GM18873 (cell line): ENCODE data around the gene KCNAB2.
"Not testable (repeated sequence)": the region's sequence is repeated elsewhere in the genome, so short reads cannot be mapped to it uniquely, and the experiment has no call there.

ENCODE experiments used
- ATAC-seq: cut with Tn5 transposase; IDR thresholded peaks from one replicate; pipeline ENCODE4 v1.9.1; 2021; ENCODE audit warnings: mild to moderate bottlenecking, moderate library complexity, moderate number of reproducible peaks; ENCODE audit not compliant: unreplicated experiment, low FRiP score

Gene KCNAB2

DNA sequence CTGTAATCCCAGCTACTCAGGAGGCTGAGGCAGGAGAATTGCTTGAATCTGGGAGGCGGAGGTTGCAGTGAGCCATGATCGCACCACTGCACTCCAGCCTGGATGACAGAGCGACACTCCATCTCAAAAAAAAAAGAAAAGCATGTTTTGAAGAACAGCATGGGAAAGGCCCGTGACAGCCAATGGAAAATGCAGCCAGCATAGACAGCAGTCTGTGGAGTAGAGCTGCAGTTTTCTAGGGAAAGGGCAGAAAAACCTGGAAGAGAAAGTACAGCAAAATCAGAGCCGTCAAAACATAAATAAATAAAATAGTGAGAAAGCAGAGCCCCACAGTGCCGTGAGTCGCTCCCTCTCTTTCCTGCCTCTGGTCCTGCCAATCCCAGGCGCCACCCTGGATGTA lies 31.4 kb downstream of the KCNAB2 start:
- ATAC-seq, result not testable (repeated sequence)

DNA sequence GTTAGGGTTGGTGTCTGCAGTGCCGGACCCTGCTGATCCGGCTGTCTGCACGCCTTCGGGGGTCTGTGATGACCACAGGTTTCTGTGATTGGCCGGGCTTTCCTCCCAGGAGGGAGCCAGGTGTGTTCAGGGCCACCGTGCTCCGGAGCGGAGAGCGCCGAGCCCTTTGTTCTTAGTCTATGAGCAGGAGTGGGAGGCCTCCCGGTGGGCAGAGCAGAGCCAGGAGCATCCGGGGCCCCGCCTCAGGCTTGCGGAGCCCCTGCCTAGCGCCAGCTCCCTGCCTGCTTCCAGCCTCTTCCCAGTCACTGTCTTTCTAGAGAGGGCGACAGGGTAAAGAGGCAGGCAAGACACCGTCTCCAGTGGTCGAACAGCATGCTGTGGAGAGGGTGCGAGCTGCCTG lies 31.8 kb downstream of the KCNAB2 start:
- ATAC-seq, result no peak

DNA sequence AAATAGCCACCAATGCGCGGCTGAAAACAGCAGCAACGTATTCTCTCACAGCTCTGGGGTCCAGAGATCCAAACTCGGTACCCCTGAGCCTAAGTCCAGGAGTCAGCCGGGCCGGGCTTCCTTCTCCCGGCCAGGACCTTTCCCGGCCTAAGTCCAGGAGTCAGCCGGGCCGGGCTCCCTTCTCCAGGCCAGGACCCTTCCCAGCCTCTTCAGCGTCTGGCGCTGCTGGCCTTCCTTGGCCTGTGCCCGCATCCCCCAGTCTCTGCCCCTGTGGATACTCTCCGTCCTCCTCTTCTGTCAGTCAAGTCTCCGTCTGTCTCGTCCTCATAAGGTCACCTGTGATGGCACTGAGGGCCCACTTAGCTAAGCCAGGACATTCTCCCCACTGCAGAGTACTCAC lies 32.2 kb downstream of the KCNAB2 start:
- ATAC-seq, result no peak

DNA sequence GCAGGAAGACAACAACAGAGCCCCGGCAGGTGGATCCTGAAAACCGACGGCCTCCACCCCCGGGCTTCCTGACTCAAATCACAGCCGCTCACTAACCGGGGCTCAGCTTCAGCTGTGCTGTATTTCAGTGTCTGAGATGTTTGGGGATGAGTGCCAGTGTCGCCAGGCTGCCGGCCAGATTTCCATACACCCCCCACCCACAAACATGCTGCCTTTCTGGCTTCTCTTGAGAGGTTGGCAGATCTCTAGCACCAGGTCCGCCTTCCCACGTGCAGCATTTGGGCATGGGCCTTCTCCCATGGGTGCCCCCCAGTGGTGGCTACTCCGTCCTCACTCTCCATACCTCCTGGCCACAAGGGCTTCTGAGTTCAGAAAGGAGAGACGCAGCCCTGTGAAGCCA lies 34.8 kb downstream of the KCNAB2 start:
- ATAC-seq, result no peak

DNA sequence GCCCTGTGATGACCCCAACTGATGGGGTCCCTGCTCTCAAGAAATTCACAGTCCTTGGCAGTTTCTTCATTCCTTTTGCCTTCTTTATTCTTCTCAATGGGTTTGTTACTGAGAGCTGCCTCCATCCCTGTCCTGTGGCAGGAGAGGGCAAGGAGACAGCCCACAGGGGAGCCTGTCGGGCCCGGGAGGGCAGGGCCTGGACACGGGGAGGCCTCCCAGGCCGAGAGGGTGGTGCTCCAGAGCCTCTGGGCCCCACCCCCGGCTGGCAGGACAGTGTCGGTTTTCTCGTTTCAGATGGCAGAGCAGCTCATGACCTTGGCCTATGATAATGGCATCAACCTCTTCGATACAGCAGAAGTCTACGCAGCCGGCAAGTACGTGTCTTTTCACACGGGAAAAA lies 36.2 kb downstream of the KCNAB2 start:
- ATAC-seq, result no peak

DNA sequence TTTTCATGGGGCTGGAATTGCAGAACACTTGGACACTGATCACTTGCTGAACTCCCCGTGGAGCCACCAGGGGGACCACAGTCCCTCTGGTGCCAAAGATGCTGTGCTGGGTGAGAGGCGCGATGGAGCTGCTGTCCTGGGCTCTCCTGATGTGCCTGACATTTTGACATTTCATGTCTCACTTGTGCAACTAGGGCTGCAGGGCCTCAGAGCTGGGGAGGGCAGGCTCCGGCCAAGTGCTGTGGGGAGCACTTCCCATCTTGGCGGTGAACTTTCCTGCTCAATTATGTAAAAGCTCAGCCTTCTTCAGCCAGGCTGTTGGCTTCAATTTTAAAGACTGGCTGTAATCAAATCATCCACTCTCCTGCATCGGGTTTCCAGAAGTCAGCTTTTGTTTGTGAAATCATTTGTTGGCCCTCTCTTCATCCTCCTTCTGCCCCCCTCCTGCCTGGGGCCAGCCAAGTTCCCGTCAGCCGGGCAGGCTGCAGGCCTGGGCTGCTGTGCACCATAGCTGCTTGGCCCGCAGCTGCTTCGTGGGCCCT lies 36.8 kb downstream of the KCNAB2 start:
- ATAC-seq, result no peak

DNA sequence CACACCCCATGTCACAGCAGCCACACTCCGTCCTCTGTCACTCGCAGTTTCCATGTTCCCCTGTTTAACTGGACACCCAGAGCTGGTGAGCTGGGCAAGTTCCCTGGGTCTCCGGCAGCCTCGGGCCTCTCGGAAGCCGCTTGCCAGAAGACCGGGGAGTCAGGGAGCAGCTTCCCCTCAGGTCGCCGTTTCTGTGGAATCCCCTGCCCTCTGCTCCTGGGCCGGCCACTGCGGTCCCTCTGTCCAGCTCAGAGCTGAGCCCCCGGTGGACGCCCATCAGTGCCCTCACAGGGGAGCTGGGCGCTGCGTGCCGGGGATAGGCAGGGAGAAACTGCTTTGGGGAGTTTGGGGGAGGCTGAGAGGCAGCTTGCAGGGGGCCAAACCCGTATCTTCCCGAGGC lies 37.7 kb downstream of the KCNAB2 start:
- no peak for ATAC-seq

DNA sequence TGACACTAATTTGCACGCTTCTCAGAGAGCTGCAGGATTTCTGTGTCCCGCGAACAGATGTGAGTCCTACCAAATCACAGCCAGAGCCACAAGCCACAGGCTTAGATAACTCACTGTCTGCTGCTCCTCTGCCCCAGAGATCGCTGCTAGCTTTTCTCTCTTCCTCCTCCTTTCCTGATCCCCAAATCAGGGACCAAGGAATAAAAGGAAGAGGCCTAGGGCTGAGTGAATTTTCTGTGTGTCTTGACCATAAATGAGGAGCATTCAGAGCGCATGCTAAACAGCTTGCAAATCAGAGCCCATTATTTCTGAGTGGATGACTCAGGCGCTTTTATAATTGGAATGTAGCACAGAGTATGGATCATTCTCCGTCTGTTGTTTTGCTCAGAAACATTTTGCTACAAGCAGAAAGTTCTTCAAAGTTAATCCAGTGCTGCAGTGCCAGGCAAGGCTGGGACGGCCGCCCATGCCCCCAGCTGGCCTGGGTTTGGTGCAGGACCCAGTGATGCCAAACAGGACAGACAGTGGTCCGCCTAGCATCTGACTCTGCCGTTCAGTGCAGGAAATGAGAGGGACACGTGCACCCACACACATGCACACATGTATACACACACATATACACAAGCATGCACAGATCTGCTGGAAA lies 38.2 kb downstream of the KCNAB2 start:
- ATAC-seq, result no peak

DNA sequence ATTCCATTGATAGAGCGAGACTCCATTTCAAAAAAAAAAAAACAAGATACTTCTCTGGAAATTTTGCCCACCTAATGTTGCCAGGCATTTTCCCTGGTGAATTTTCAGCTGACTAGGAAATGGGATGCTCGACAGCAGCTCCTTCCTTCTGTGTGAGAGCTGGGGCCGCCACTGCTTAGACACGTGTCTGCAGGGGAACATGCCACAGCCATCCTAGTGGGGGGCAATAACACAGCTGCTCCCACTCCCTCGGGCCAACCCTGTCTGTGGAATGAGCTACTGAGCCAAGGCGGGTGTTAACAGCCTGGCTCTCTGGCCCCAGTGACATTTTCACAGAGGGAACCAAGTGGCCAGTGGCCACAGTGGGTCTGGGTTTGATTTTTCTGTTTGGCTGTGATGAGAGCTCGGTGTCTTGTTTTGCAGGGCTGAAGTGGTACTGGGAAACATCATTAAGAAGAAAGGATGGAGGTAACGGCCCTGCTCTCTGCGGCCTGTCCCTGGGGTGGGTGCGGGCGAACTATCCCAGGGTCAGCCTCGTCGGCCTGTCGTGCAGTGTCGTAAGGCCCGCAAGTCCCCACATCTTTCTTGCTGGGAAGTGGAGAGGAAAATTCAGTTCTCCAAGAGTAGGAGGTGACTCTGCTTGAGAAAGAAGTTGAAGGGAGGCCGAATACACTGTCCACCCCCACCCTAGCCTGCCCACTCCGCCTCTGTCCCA lies 39.2 kb downstream of the KCNAB2 start:
- ATAC-seq, result no peak

DNA sequence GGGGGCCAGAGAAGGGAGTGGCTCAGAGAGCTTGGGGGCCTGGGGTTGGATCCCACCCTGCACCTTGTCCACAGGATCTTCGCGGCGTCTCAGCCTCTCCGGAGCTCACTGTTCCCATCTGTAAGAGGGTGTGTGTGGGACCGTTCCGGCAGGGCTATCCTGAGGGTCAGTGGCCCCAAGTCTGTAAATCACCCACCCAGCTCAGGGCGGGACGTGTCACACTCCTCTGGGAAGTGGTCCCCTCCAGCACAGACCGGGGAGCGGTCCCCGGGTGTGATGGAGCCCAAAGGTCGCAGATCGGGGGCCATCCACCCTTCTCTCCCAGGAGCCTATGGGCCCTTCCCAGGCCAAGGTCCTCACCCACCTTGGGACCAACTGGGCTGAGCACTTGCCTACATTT lies 40.0 kb downstream of the KCNAB2 start:
- no peak for ATAC-seq

DNA sequence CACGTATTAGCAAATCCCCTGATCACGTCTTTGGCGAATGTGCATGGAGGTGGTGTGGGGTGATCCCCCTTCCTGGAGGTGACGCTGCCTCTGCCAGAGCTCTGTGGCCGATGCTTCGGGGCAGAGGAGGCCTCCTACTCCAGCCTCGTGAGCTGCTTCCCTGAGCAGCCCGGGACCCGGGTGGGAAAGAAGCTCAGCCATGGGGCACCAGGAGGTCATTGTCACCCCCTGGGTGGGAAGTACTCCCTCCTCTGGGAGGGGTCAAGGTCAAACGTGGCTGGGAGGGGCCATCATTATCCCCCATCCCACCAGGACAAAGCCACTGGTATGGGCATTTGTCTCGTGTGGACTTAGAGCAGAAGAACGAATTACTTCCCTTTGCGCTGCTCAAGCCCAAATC lies 40.7 kb downstream of the KCNAB2 start:
- ATAC-seq, result no peak

DNA sequence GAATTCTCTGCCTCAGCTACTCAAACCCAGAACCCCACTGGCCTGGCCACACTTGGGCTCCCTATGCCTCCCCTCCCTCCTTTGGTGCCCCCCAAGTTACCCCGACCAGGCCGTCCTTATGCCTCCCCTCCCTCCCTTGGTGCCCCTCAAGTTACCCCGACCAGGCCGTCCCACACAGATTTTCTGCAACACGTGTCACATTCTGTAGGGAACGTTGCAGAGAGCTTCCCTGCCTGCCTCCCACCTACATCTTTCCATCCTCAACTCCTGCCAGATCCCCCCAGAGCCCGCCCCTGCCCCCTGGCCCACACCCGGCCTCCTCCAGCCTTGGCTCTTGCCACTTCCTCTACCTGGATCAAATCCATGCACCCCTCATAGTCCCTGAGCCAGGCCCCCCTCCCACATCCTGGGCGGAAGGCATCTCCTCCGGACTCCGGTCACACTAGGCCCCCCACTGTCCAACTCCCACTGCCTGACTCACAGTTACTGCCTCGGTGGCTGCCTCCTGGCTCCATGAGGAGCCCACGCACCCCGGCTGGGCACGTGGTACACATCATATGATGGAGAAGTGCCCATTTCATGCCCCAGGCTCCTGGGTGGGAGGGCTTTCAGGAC lies 41.2 kb downstream of the KCNAB2 start:
- ATAC-seq, result no peak

DNA sequence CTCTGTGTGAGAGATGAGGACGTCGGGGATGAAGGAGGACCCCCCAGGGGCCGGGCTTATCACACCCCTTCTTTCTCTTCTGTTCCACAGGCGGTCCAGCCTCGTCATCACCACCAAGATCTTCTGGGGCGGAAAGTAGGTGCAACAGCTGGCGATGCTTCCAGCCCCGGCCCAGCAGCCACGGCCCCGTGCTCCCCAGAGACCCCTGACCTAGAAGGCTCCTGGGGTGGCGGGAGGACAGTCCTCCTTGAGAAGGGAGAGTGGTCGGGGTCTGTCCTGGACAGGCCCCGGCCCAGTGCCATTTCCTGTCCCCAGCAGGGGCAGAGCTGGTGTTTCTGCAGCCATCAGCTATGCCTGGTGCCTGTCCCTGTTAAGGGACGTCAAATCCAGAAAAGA lies 41.7 kb downstream of the KCNAB2 start:
- no peak for ATAC-seq

DNA sequence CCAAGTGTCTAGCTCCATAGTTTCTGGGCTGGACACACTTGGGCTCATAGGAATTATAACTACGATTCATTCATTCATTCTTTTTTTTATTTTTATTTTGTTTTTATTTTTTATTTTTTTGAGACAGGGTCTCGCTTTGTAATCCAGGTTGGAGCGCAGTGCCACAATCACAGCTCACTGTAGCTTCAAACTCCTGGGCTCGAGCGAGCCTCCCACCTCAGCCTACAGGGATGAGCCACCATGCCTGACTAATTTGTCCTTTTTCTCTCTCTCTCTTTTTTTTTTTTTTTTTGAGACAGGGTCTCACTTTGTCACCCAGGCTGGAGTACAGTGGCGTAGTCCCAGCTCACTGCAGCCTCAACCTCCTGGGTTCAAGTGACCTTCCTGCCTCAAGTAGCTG lies 42.3 kb downstream of the KCNAB2 start:
- no peak for ATAC-seq

DNA sequence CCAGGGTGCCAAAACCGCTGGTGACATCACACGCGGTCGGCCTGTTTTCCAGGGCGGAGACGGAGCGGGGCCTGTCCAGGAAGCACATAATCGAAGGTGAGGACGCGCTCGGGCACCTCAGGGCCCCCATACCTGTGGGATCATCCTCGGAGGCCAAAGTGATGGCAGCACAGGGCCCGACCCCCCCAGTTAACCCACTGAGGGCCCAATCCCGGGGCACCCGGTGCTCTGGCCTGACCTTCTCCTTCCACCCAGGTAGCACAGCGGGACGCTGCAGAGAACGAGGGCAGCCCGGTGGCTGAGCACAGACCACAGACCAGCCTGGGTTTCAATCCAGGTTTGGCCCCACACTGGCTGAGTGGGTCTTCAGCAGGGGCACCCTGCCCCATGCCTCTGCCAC lies 43.3 kb downstream of the KCNAB2 start:
- ATAC-seq, result no peak

DNA sequence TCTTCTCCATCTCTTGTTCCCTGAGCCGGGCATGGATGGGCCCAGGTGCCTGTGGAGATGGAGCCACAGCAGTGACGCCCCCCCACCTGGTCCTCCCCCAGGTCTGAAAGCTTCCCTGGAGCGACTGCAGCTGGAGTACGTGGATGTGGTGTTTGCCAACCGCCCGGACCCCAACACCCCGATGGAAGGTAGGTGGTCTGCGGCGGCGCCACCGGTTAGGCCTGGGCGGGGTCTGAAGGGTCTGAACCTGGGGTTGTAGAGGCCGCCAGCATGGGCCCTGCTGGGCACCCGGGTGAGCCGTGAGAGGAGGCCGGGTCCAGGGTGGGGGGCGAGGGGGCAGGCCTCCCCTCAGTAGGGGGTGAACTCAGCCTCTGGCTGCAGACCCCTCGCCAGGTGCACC lies 44.6 kb downstream of the KCNAB2 start:
- no peak for ATAC-seq

DNA sequence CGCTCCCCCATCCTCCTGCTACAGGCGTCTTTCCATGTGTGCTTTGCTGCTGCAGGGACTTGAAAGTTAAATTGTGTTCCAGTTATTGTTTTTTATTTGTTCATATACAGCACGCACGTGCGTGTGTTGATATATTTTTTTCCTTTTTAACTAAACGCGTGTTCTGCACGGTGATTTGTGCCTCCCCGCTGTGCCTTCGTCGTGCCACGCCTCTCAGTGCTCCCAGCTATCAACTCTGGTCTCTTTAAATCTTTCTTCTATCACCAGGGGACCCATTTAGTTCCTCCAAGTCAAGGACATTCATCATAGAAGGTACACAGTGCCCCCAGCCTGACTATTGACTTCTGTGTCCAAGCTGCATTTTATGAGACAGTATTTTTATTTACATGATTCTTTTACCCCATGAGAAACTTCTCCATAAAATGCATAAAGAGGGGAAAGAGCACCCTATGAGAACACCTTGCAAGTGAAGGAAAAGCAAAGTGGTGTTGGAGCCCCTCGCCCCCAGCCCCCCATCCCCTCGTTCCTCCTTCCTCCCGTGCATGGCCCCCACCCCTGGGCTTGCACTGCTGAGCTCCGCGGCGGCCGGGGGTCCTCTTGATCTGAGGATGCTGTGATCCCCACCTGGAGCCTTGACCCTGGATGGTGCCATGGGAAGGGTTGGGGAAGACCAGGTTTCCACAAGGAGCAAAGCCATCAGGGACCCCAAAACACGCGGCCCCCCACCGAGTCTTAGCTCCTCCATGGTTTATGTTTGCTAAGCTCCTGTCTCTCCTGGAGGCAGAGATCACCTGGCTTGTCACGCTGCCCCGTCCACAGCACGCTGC lies 45.5 kb downstream of the KCNAB2 start:
- no peak for ATAC-seq

DNA sequence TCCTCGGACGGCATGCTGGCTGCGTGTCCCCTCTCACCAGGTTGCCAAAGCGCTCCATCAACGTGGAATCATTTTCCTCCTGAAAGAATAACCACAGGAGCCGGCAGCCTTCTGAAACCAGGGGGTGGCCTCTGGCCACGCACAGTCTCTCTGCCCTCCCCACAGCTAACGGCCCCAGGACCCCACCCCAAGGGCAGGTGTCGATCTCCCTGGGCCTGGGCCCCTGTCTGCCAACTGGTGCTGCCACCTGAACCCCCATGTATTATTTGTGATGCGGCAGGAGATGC lies 46.1 kb downstream of the KCNAB2 start:
- ATAC-seq, result no peak

DNA sequence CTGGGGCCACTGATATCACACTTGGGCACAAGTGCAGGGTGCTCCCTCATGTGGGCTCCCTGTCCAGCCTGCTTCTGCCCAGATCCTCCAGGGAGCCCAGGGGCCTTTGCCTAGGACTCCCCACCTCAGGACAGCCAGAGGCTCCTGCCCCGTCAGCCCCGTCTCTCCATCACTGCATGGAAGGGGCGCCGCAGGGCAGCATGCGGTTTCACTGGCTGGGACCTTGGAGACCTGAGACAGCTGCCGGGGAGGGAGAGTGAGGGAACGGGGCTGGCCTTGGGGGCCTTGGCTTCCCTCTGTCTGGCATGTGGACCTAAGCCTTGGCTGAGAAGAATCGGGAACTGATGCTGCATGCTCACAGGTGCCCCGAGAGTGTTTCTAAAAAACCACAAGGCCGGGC lies 46.5 kb downstream of the KCNAB2 start:
- no peak for ATAC-seq

DNA sequence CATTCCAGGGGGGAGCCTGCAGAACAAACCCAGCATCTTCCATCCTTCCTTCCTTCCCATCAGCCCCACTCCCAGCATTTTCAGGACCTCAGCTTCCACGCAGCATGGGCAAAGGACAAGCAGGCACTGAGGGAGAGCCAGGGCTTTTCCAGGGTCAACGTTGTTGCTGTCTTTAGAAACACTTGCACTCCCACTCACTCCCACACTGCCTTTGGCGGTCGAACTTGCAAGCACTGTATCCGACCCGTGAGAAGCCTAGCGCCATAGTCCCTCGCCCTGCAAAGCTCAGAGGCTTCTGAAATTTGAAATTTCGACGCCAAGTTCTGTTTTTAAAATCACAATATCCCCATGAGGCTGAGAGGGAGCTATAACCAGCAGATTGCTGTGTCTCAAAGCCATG lies 47.4 kb downstream of the KCNAB2 start:
- no peak for ATAC-seq

DNA sequence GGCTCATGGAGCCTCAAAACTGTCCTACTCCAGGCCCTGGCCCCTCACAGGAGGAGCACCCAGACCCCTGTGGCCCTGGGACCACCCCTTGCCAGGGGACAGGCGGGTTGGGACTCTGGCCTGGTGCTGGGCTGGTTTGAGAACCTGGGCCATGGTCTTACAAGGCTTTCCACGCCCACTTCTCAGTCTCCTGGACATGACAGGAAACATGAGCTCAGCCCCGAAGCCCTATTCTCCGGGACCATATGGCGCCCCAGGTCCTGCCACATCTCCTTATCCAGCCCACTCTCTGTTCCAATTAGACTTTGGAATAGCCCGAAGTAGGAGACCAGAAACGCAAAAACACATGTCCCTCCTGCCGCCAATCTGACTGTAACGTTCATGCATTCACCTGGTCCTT lies 47.9 kb downstream of the KCNAB2 start:
- no peak for ATAC-seq
